ENCODE results near the gene KLHL17. TPM values are rescaled to one million over a fixed set of nuclear protein-coding genes. Genes with fewer than 3 reads are reported as not detected.

The KLHL17 gene
- total RNA-seq, 1 experiment from 2014 or later: 66.9 TPM

- no peak for TF ChIP-seq AFF4 (CRISPR knock-in tag; IDR thresholded peaks at IDR 0.05; ENCODE audit: borderline replicate concordance)
- TF ChIP-seq ATF2 (CRISPR knock-in tag; IDR thresholded peaks at IDR 0.05; ENCODE audit: borderline replicate concordance, low read depth): no peak
- TF ChIP-seq EMX1 (CRISPR knock-in tag; IDR thresholded peaks at IDR 0.05): no peak
- no peak for TF ChIP-seq MYBL2 (CRISPR knock-in tag; IDR thresholded peaks at IDR 0.05)
- 0 out of 2 replicates have a peak, but pooled peaks have one; percentile 23 for TF ChIP-seq FOXP4 (CRISPR knock-in tag; IDR thresholded peaks at IDR 0.05)
Measured at GRCh38 chr1:966704-967300, 6.4 kb downstream of the KLHL17 start (continued).

GRCh38 chr1:967466-968343 is 7.3 kb downstream of the KLHL17 start:
- POLR2A ChIA-PET: interaction anchor here (0.7 to 1.2 kb wide), 2 partner anchors 72 to 94 kb away, joined by 3 to 4 read pairs; no protein-coding TSS in a partner anchor
- Mint-ChIP-seq H3K27me3 (ENCODE audit: low read depth) (peaks cover 40% of the 10 kb centered on the region), H3K9me3 (no peaks in the 10 kb centered on the region; the same call in 1 of the 2 replicates), H3K4me3 (no peak overlapping the region), H3K27ac (no peak overlapping the region), H3K36me3 (0 out of 2 replicates have a peak, but pooled peaks cover 2% of the 10 kb centered on the region), H3K4me1 (no peaks in the 10 kb centered on the region)
- TF ChIP-seq ZNF512 (CRISPR knock-in tag; IDR thresholded peaks at IDR 0.05; ENCODE audit: borderline replicate concordance): no peak
- TF ChIP-seq ATF1 (CRISPR knock-in tag; IDR thresholded peaks at IDR 0.05): no peak
- no peak for TF ChIP-seq SMAD3 (CRISPR knock-in tag; IDR thresholded peaks at IDR 0.05; ENCODE audit: borderline replicate concordance)
- ATAC-seq (no peak), DNase-seq (ENCODE audit: low spot score) (no peak)
- CTCF ChIA-PET: interaction anchor here (0.8 to 2.3 kb wide), 10 partner anchors 8 to 324 kb away, joined by 3 to 21 read pairs (median 5); no protein-coding TSS in a partner anchor

- ATAC-seq (no peak), DNase-seq (ENCODE audit: low spot score) (no peak)
- H3K4me3 Mint-ChIP-seq: no peak overlapping the region; the same call in 1 of the 2 replicates
- peaks cover 40% of the 10 kb centered on the region for H3K27me3 Mint-ChIP-seq (ENCODE audit: low read depth)
- H3K4me1 Mint-ChIP-seq: no peaks in the 10 kb centered on the region
- POLR2A ChIA-PET: no interaction called here
- H3K36me3 Mint-ChIP-seq: no peaks in the 10 kb centered on the region
- H3K9me3 Mint-ChIP-seq: no peaks in the 10 kb centered on the region; the same call in 1 of the 2 replicates
- CTCF ChIA-PET: interaction anchor here (0.6 to 2.9 kb wide), 3 partner anchors 26 to 94 kb away, joined by 3 to 15 read pairs (median 4); no protein-coding TSS in a partner anchor
- H3K27ac Mint-ChIP-seq: no peak overlapping the region
- TF ChIP-seq ZNF512 (CRISPR knock-in tag; IDR thresholded peaks at IDR 0.05; ENCODE audit: borderline replicate concordance) (no peak), PRRX2 (CRISPR knock-in tag; IDR thresholded peaks at IDR 0.05) (no peak), ZNF317 (CRISPR knock-in tag; IDR thresholded peaks at IDR 0.05; ENCODE audit: borderline replicate concordance, low read depth) (no peak), SMAD3 (CRISPR knock-in tag; IDR thresholded peaks at IDR 0.05; ENCODE audit: borderline replicate concordance) (no peak), CREM (CRISPR knock-in tag; IDR thresholded peaks at IDR 0.05) (no peak), PRDM15 (CRISPR knock-in tag; IDR thresholded peaks at IDR 0.05) (no peak)
Measured at GRCh38 chr1:969260-969855, 9.0 kb downstream of the KLHL17 start.
